GM13977 (cell line): ENCODE measurements around the gene CTNNAL1.

Experiments used
- DNase-seq: peaks from one replicate; pipeline ENCODE4 v3.0.0; 2012; ENCODE audit warnings: low spot score
- CTCF ChIP-seq: IDR thresholded peaks from 2 replicates; pipeline ENCODE4 v1.5.1; 2012; ENCODE audit warnings: mild to moderate bottlenecking, control low read depth; ENCODE audit not compliant: insufficient read depth; ENCODE audit errors: extremely low read depth, missing control alignments
- in situ Hi-C: fragments of 300-500 bp; cut with MboI; formaldehyde crosslinking; loops from one replicate; pipeline ENCODE4 v1.12.0; 2022; ENCODE audit warnings: low sequenced_read_pairs, low pct_unique_long_range_greater_than_20kb, mixed read lengths, inconsistent platforms; ENCODE audit not compliant: unreplicated experiment

The CTNNAL1 gene

DNA sequence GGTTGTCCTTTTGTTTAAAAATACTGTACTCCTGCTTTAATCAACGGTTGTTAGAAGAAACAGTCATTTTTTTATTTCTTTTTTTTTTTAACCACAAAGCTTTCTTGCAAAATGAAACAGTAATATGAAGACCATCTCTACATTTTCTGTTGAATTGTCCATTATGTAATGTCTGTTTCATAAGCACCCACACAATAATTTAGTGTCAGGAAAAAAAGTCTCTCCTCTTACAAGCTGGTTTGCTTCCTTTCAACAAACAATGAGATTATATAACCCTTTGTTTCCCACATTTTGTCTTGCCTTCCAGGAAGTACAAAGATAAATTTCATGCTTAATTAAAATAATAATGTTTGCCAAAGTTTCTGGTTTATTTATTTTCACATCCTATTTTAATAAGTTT, 16.7 kb downstream of the CTNNAL1 start:
- no peak for DNase-seq
- in situ Hi-C loops = no loop called here
- no peak for TF ChIP-seq CTCF

DNA sequence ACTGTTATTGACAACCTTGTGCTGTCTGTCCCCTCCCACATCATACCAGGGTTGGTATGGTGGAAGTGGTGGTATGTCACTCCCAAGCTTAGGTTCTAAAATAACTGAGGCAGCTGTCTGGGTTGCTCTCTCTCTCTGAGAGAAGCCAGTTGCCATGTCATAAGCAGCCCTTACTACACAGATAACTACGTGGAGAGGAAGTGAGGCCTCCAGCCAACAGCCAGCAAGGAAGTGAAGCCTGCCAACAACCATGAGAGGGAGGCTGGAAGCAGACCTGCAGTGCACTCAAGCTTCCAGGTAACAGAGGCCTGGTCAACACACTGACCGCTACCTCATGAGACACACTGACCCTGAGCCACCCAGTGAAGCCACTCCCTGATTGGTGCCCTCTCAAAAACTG, 18.6 kb downstream of the CTNNAL1 start:
- TF ChIP-seq CTCF = no peak
- DNase-seq = no peak
- in situ Hi-C loops = no loop called here

DNA sequence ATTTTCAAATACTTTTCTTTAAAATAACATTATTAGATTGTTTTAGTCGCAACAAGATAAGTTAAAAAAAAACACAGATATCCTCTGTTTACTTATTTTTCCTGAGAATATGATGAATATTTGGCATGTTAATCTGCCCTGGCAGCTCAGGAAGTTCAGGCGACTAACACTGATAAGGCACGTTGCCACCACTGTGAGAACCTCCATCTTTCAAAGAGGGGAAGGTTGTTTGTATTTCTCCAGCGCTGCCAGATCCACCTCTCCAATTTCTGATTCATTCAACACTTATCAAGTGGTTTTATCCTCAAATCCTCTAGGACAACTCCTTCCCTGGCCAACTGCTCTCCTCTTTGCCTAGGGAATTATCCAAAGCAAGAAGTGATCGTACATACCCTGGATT, 21.8 kb downstream of the CTNNAL1 start:
- TF ChIP-seq CTCF = no peak
- in situ Hi-C loops = no loop called here
- DNase-seq = no peak

DNA sequence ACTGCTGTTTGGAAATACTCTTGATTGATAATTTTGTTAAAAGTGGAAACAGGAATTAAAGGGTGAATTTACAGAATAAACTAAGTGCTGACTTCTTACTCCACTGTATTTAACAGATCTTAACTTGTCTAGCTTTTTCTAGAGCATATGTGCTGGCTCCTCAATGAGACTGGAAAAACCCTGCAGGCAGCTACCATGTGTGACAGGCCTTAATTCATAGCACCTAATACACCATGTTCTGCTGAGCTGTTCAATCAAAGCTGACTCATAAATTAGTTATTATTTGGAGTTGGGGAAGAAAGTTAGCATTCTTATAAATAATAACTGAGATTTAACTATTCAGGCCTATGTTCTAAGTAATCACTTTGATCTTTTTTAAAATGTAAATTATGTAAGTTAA, 29.4 kb downstream of the CTNNAL1 start:
- in situ Hi-C loops = no loop called here
- no peak for TF ChIP-seq CTCF
- DNase-seq = no peak

DNA sequence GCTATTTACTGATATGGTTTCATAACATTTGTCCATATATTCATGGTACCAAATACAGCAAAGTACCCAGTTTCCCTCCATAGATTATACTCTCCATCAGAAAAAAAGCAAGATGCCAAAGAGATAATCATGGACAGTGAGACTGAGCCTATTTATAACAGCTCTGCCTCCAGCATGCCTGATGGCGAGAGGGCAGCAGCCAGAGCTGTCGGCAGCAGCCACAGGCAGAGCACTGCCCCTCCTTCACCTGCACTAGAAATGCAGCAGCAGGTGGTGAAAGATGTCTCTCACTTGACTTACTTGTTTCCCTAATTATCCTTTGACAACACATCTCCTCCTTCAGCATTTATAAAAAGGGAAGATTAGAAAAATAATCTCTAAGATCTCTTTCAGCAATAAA, 32.4 kb downstream of the CTNNAL1 start:
- DNase-seq = no peak
- in situ Hi-C loops = no loop called here

DNA sequence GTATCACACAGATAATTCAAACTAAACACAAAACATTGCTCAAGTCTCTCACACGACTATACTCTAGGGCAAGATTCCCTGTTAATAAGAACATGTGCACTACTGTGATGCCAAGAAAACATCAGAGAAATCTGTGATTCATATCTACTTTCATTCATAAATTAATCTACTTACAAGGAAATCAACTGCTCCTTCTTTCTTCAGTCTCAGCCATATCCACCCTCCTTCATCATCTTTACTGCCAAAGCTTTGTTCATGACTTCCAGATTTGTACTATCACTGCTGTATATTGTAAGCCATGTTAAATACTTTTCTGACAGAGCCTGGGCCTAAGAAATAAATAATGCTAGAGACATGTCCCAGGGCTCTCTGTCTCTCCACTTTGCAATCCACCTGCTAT, 35.1 kb downstream of the CTNNAL1 start:
- no peak for TF ChIP-seq CTCF
- in situ Hi-C loops = no loop called here
- DNase-seq = no peak

More for the DNA sequence above, 32.4 kb downstream of the CTNNAL1 start:
- TF ChIP-seq CTCF = no peak

GRCh38 chr9:108973895-108974294, 39.4 kb downstream of the CTNNAL1 start:
- no peak for DNase-seq
- no peak for TF ChIP-seq CTCF
- in situ Hi-C loops = no loop called here
